Right ventricle myocardium superior (tissue), 1 donor: ENCODE results near the gene SULF2. TPM values are rescaled to one million over a fixed set of nuclear protein-coding genes. Genes with fewer than 3 reads are reported as not detected.
A peak's percentile ranks its signal among the peaks of the same experiment; 100 is the strongest.

Experiments used
- ATAC-seq: fragments of 200-7000 bp; cut with Tn5 transposase; one replicate; pipeline ENCODE4 v1.9.1; 2020; ENCODE audit warnings: mild to moderate bottlenecking; ENCODE audit not compliant: poor library complexity
- DNase-seq: peaks from one replicate; pipeline ENCODE4 v3.0.0-alpha.2; 2020
- intact Hi-C: fragments of 100-400 bp; cut with DNase I; formaldehyde crosslinking; loops from one replicate; pipeline ENCODE4 v1.11.2; 2022
- total RNA-seq: library from RNA; stranded (reverse); fragmentation: NEBNext Ultra II Directional; extraction: Animal tissue kit (Norgen Biotek cat#: 25700); gene quantifications from one replicate; pipeline ENCODE4 v1.2.1, GENCODE V29; 2021
- donor health status: DM: no; HTN: yes; CAD: no; lungs with severe emphysema.

Gene SULF2
- total RNA-seq, 1 donor from 2014 or later: 32.0 TPM

- DNase-seq (no peak), ATAC-seq (no peak)
- intact Hi-C loops: no loop called here
These were observed 102.4 kb downstream of the SULF2 start for GRCh38 chr20:47682916-47683315.

GRCh38 chr20:47682028-47682783 is 103.1 kb downstream of the SULF2 start:
- ATAC-seq (peak; percentile 92), DNase-seq (peak; percentile 84)
- intact Hi-C loops: no loop called here

- no peak for ATAC-seq
- DNase-seq: no peak
- intact Hi-C loops: no loop called here
These were observed 104.3 kb downstream of the SULF2 start for GRCh38 chr20:47680804-47681529.

- intact Hi-C loops: loop anchor here (5.0 kb wide), 1 partner anchor 943 kb away; no protein-coding TSS in a partner anchor
- DNase-seq: no peak
- no peak for ATAC-seq
These were observed 105.8 kb downstream of the SULF2 start for GRCh38 chr20:47679462-47679861.

GRCh38 chr20:47678536-47678935 is 106.7 kb downstream of the SULF2 start:
- ATAC-seq (no peak), DNase-seq (no peak)
- intact Hi-C loops: loop anchor here (5.0 kb wide), 1 partner anchor 944 kb away; no protein-coding TSS in a partner anchor

GRCh38 chr20:47677635-47678453 is 107.4 kb downstream of the SULF2 start:
- intact Hi-C loops: loop anchor here (5.0 kb wide), 1 partner anchor 944 kb away; no protein-coding TSS in a partner anchor
- DNase-seq (no peak), ATAC-seq (no peak)

GRCh38 chr20:47676912-47677634 is 108.2 kb downstream of the SULF2 start:
- no peak for DNase-seq
- ATAC-seq: no peak
- intact Hi-C loops: loop anchor here (5.0 kb wide), 1 partner anchor 945 kb away; no protein-coding TSS in a partner anchor

GRCh38 chr20:47676219-47676721 is 109.0 kb downstream of the SULF2 start:
- DNase-seq (no peak), ATAC-seq (no peak)
- intact Hi-C loops: loop anchor here (5.0 kb wide), 1 partner anchor 946 kb away; no protein-coding TSS in a partner anchor

- intact Hi-C loops: loop anchor here (5.0 kb wide), 1 partner anchor 947 kb away; no protein-coding TSS in a partner anchor
- ATAC-seq (no peak), DNase-seq (no peak)
These were observed 109.8 kb downstream of the SULF2 start for GRCh38 chr20:47675190-47676142.

- ATAC-seq: no peak
- DNase-seq: no peak
- intact Hi-C loops: loop anchor here (5.0 kb wide), 1 partner anchor 948 kb away; no protein-coding TSS in a partner anchor
These were observed 110.6 kb downstream of the SULF2 start for GRCh38 chr20:47674686-47675085.

- intact Hi-C loops: no loop called here
These were observed 111.1 kb downstream of the SULF2 start for GRCh38 chr20:47674145-47674544.

GRCh38 chr20:47673671-47673955 is 111.7 kb downstream of the SULF2 start:
- DNase-seq: no peak

More at GRCh38 chr20:47674145-47674544, 111.1 kb downstream of the SULF2 start:
- ATAC-seq (no peak), DNase-seq (no peak)

GRCh38 chr20:47672886-47673670 is 112.2 kb downstream of the SULF2 start:
- intact Hi-C loops: no loop called here
- ATAC-seq (no peak), DNase-seq (no peak)

More at GRCh38 chr20:47673671-47673955, 111.7 kb downstream of the SULF2 start:
- intact Hi-C loops: no loop called here
- no peak for ATAC-seq

GRCh38 chr20:47672166-47672565 is 113.1 kb downstream of the SULF2 start:
- intact Hi-C loops: no loop called here
- no peak for DNase-seq
- no peak for ATAC-seq

GRCh38 chr20:47670913-47671312 is 114.4 kb downstream of the SULF2 start:
- ATAC-seq (no peak), DNase-seq (no peak)
- intact Hi-C loops: no loop called here
